Measurements from ENCODE around the gene LPAR3.

The LPAR3 gene

GRCh38 chr1:84928979-84929378, 36.0 kb upstream of the LPAR3 start:
- Histone ChIP-seq H3K9me3 (no peaks in the 10 kb centered on the region), H3K4me3 (no peak overlapping the region), H3K27ac (no peak overlapping the region), H3K27me3 (no peaks in the 10 kb centered on the region), H3K4me1 (no peaks in the 10 kb centered on the region), H3K36me3 (no peaks in the 10 kb centered on the region)
- TF ChIP-seq, protein P1, sequence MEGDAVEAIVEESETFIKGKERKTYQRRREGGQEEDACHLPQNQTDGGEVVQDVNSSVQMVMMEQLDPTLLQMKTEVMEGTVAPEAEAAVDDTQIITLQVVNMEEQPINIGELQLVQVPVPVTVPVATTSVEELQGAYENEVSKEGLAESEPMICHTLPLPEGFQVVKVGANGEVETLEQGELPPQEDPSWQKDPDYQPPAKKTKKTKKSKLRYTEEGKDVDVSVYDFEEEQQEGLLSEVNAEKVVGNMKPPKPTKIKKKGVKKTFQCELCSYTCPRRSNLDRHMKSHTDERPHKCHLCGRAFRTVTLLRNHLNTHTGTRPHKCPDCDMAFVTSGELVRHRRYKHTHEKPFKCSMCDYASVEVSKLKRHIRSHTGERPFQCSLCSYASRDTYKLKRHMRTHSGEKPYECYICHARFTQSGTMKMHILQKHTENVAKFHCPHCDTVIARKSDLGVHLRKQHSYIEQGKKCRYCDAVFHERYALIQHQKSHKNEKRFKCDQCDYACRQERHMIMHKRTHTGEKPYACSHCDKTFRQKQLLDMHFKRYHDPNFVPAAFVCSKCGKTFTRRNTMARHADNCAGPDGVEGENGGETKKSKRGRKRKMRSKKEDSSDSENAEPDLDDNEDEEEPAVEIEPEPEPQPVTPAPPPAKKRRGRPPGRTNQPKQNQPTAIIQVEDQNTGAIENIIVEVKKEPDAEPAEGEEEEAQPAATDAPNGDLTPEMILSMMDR (IDR thresholded peaks at IDR 0.05): no peak
- intact Hi-C loops (cut with DNase I; ENCODE audit: low total_unique reads): no loop called here
- DNase-seq: no peak

GRCh38 chr1:84923317-84923716, 30.3 kb upstream of the LPAR3 start:
- no peak for DNase-seq
- Histone ChIP-seq H3K9me3 (no peaks in the 10 kb centered on the region), H3K27me3 (peaks cover 0 to 1% of the 10 kb centered on the region in 2 donors), H3K4me3 (no peak overlapping the region), H3K36me3 (no peaks in the 10 kb centered on the region), H3K4me1 (no peaks in the 10 kb centered on the region), H3K27ac (no peak overlapping the region)
- TF ChIP-seq, protein P1 (IDR thresholded peaks at IDR 0.05): no peak
- intact Hi-C loops (cut with DNase I; ENCODE audit: low total_unique reads): no loop called here

DNA sequence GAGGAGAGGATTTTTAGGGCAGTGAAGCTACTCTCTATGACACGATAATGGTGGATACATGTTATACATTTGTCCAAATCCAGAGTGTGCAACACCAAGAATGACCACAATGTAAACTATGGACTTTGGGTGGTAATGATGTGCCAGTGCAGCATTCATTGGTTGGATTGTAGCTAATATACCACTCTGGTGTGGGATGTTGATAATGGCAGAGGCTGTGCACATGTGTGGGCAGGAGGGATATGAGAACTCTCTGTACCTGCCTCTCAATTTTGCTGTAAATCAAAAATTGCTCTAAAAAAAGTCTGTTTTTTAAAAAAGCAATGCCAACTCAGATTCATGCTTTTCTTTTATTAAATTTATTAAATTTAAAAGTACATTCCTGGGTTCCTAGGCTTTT, 27.2 kb upstream of the LPAR3 start:
- H3K9me3 ChIP-seq: no peaks in the 10 kb centered on the region
- H3K27ac ChIP-seq: no peak overlapping the region
- H3K4me3 ChIP-seq: no peak overlapping the region
- intact Hi-C loops (cut with DNase I; ENCODE audit: low total_unique reads): no loop called here
- no peaks in the 10 kb centered on the region for H3K36me3 ChIP-seq
- H3K4me1 ChIP-seq: no peaks in the 10 kb centered on the region
- no peak for DNase-seq
- H3K27me3 ChIP-seq: peaks cover 0 to 5% of the 10 kb centered on the region in 2 donors
- TF ChIP-seq, protein P1 (IDR thresholded peaks at IDR 0.05): no peak

GRCh38 chr1:84919461-84919970, 26.5 kb upstream of the LPAR3 start:
- Histone ChIP-seq H3K27ac (no peak overlapping the region), H3K27me3 (peaks cover 0 to 5% of the 10 kb centered on the region in 2 donors), H3K36me3 (no peaks in the 10 kb centered on the region), H3K4me1 (no peaks in the 10 kb centered on the region), H3K4me3 (no peak overlapping the region), H3K9me3 (no peaks in the 10 kb centered on the region)
- TF ChIP-seq, protein P1 (IDR thresholded peaks at IDR 0.05): no peak
- no peak for DNase-seq
- intact Hi-C loops (cut with DNase I; ENCODE audit: low total_unique reads): no loop called here

DNA sequence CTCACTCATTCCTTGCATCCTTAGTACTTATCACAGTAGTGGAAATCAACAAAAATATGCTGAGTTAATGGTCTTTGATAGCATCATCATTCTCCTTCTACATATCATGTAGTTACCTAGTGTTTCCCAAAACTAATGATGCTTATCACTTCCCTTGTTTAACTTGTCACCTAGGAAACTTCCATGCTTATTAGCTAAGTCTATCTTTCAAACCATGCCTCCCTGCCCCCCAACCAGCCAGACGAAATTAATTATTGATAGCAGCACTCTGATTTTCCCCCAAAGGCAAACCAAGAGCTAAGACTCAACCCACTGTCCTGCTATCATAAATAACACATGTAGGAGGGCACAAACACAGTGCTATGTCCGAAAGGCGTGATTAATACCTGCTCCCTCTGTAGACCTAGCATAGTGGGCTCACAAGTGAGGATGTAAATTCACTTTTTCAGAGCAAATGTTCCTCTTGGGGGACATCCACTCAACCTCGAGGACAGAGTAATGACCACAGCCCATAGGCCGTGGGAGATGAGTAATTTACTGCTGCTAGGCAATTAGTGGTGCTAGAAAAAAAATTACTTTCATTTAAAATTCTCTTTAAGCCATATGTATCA, 25.8 kb upstream of the LPAR3 start:
- TF ChIP-seq, protein P1 (IDR thresholded peaks at IDR 0.05): no peak
- H3K4me3 ChIP-seq: no peak overlapping the region
- H3K9me3 ChIP-seq: no peaks in the 10 kb centered on the region
- H3K36me3 ChIP-seq: no peaks in the 10 kb centered on the region
- no peaks in the 10 kb centered on the region for H3K4me1 ChIP-seq
- H3K27ac ChIP-seq: no peak overlapping the region
- intact Hi-C loops (cut with DNase I; ENCODE audit: low total_unique reads): no loop called here
- H3K27me3 ChIP-seq: peaks cover 0 to 5% of the 10 kb centered on the region in 2 donors
- no peak for DNase-seq

Measured in tibial artery (tissue), 4 donors.